H1 (cell line): Measurements from ENCODE around the gene SYNPR. TPM values are rescaled to one million over a fixed set of nuclear protein-coding genes. Genes with fewer than 3 reads are reported as not detected.
A peak's percentile ranks its signal among the peaks of the same experiment; 100 is the strongest.

Experiments used
- CTCF ChIA-PET: fragments of 300-600 bp; sonication (Branson Sonifier 250); formaldehyde crosslinking; loops from one replicate; lab custom pipeline; 2021; ENCODE audit not compliant: partially characterized antibody; lab: Charles Lee
- POLR2A ChIA-PET: fragments of 300-600 bp; sonication (Branson Sonifier 250); formaldehyde crosslinking; loops from one replicate; lab custom pipeline; 2021; ENCODE audit warnings: inconsistent platforms; ENCODE audit not compliant: partially characterized antibody; lab: Charles Lee
- DNase-seq, 2 experiments: peaks; one replicate each; pipeline versions ENCODE4 v3.0.0 to v3.0.0-alpha.2; 2010 to 2022; ENCODE audit warnings: low spot score in 2 of 2, low read depth in 1 of 2, mixed read lengths in 1 of 2
- FAIRE-seq: peaks from 2 replicates; lab custom pipeline; 2011; peaks lifted over from hg19 to GRCh38; lab: Jason Lieb, UNC
- H2AFZ ChIP-seq: 2 replicates; pipeline ENCODE4 v1.8.1; 2012; ENCODE audit warnings: low read length, inconsistent platforms
- H2AK5ac ChIP-seq: 2 replicates; pipeline ENCODE4 v1.6.1; 2013; ENCODE audit warnings: low read depth, low read length
- H2BK120ac ChIP-seq: replicated peaks from 2 replicates; pipeline ENCODE3; 2013; ENCODE audit warnings: low read depth, low read length, inconsistent platforms
- H2BK12ac ChIP-seq: 2 replicates; pipeline ENCODE4 v1.6.1; 2013; ENCODE audit warnings: low read depth, low read length
- H2BK15ac ChIP-seq: 2 replicates; pipeline ENCODE4 v1.6.1; 2013; ENCODE audit warnings: low read length
- H2BK20ac ChIP-seq: 2 replicates; pipeline ENCODE4 v1.6.1; 2013; ENCODE audit warnings: low read length
- H2BK5ac ChIP-seq: 2 replicates; pipeline ENCODE4 v1.6.1; 2013; ENCODE audit warnings: low read depth, low read length
- H3K14ac ChIP-seq: 2 replicates; pipeline ENCODE4 v1.6.1; 2013; ENCODE audit warnings: inconsistent platforms; ENCODE audit not compliant: insufficient read length
- H3K18ac ChIP-seq: 2 replicates; pipeline ENCODE4 v1.6.1; 2013; ENCODE audit warnings: low read length; ENCODE audit errors: extremely low read depth
- H3K23ac ChIP-seq: 2 replicates; pipeline ENCODE4 v1.6.1; 2013; ENCODE audit warnings: inconsistent platforms; ENCODE audit not compliant: insufficient read length
- H3K23me2 ChIP-seq: 2 replicates; pipeline ENCODE4 v1.6.1; 2013; ENCODE audit warnings: low read depth, low read length
- H3K27ac ChIP-seq: 2 replicates; pipeline ENCODE4 v1.6.1; 2011; ENCODE audit warnings: low read depth, low read length, inconsistent platforms
- H3K27me3 ChIP-seq, 4 experiments: replicated peaks in 1 of 4; 1 replicate in 1 of 4; 2 replicates in 3 of 4; pipeline versions ENCODE4 v1.6.1 to v1.8.1; 2011 to 2013; ENCODE audit warnings: low read length in 3 of 4, mild to moderate bottlenecking in 3 of 4, inconsistent platforms in 2 of 4, mixed read lengths in 2 of 4, moderate library complexity in 1 of 4; ENCODE audit not compliant: control insufficient read depth in 3 of 4, insufficient read depth in 3 of 4; ENCODE audit errors: extremely low read depth in 1 of 4
- H3K36me3 ChIP-seq, 4 experiments: 2 replicates each; pipeline versions ENCODE4 v1.6.1 to v1.8.1; 2011 to 2013; ENCODE audit warnings: mild to moderate bottlenecking in 4 of 4, low read length in 3 of 4, moderate library complexity in 2 of 4, control low read depth in 1 of 4, inconsistent platforms in 1 of 4; ENCODE audit not compliant: insufficient read depth in 4 of 4, control insufficient read depth in 2 of 4
- H3K4ac ChIP-seq: replicated peaks from 2 replicates; pipeline ENCODE3; 2013; ENCODE audit warnings: low read length, low read depth, mixed read lengths, inconsistent platforms; ENCODE audit not compliant: insufficient read length
- H3K4me1 ChIP-seq, 4 experiments: replicated peaks in 1 of 4; 1 replicate in 1 of 4; 2 replicates in 3 of 4; pipeline versions ENCODE4 v1.6.1 to v1.8.1; 2011 to 2013; ENCODE audit warnings: low read length in 3 of 4, inconsistent platforms in 2 of 4, mixed read lengths in 1 of 4; ENCODE audit not compliant: insufficient read depth in 4 of 4, control insufficient read depth in 3 of 4
- H3K4me2 ChIP-seq, 2 experiments: 2 replicates each; pipeline versions ENCODE4 v1.6.1 to v1.8.1; 2011 to 2013; ENCODE audit warnings: low read depth in 2 of 2, low read length in 2 of 2, control low read depth in 1 of 2, inconsistent platforms in 1 of 2, mild to moderate bottlenecking in 1 of 2; ENCODE audit not compliant: insufficient read depth in 1 of 2
- H3K4me3 ChIP-seq, 4 experiments: fragments of 200-600, 300-600 bp in 1 of 4; sonication (generic), shearing (Covaris generic), sonication (Bioruptor Twin) in 1 of 4; 2 replicates each; pipeline versions ENCODE4 v1.5.1 to v1.8.1; 2011 to 2016; ENCODE audit warnings: low read length in 4 of 4, low read depth in 3 of 4, control low read depth in 2 of 4, inconsistent platforms in 2 of 4, mild to moderate bottlenecking in 2 of 4, mixed read lengths in 1 of 4, moderate library complexity in 1 of 4; ENCODE audit not compliant: insufficient read depth in 2 of 4; ENCODE audit errors: extremely low read depth in 1 of 4
- H3K56ac ChIP-seq: replicated peaks from 2 replicates; pipeline ENCODE3; 2013; ENCODE audit warnings: low read depth, mild to moderate bottlenecking, mixed read lengths, low read length, inconsistent platforms; ENCODE audit not compliant: insufficient read length
- H3K79me1 ChIP-seq: 2 replicates; pipeline ENCODE4 v1.6.1; 2013; ENCODE audit warnings: low read depth, low read length, control low read depth
- H3K79me2 ChIP-seq, 2 experiments: 2 replicates each; pipeline versions ENCODE4 v1.6.1 to v1.8.1; 2012 to 2013; ENCODE audit warnings: low read length in 2 of 2, mild to moderate bottlenecking in 2 of 2, inconsistent platforms in 1 of 2; ENCODE audit not compliant: insufficient read depth in 2 of 2, control insufficient read depth in 1 of 2
- H3K9ac ChIP-seq, 4 experiments: replicated peaks in 1 of 4; 1 replicate in 1 of 4; 2 replicates in 3 of 4; pipeline versions ENCODE4 v1.6.1 to v1.8.1; 2011 to 2013; ENCODE audit warnings: low read depth in 3 of 4, low read length in 3 of 4, control low read depth in 2 of 4, mild to moderate bottlenecking in 2 of 4, moderate library complexity in 2 of 4, inconsistent platforms in 1 of 4; ENCODE audit errors: extremely low read depth in 1 of 4
- H3K9me3 ChIP-seq, 2 experiments: 2 replicates each; pipeline versions ENCODE4 v1.6.1 to v1.8.1; 2012 to 2013; ENCODE audit warnings: mild to moderate bottlenecking in 2 of 2, moderate library complexity in 2 of 2, control low read depth in 1 of 2, inconsistent platforms in 1 of 2, low read depth in 1 of 2, low read length in 1 of 2, mixed read lengths in 1 of 2; ENCODE audit not compliant: insufficient read depth in 2 of 2
- H4K20me1 ChIP-seq, 2 experiments: replicated peaks in 1 of 2; 2 replicates each; pipeline versions ENCODE3 to v1.8.1; 2011 to 2013; ENCODE audit warnings: inconsistent platforms in 2 of 2, low read length in 2 of 2, mild to moderate bottlenecking in 1 of 2; ENCODE audit not compliant: insufficient read depth in 2 of 2, control insufficient read depth in 1 of 2
- H4K5ac ChIP-seq: 2 replicates; pipeline ENCODE4 v1.6.1; 2013; ENCODE audit warnings: low read length, low read depth, mixed read lengths, inconsistent platforms; ENCODE audit not compliant: insufficient read length
- H4K8ac ChIP-seq: 2 replicates; pipeline ENCODE4 v1.8.0; 2013; ENCODE audit warnings: mild to moderate bottlenecking, moderate library complexity, low read length, inconsistent platforms; ENCODE audit not compliant: insufficient read depth; ENCODE audit errors: extremely low read depth
- H4K91ac ChIP-seq: replicated peaks from 2 replicates; pipeline ENCODE3; 2013; ENCODE audit warnings: low read length, mixed read lengths, inconsistent platforms; ENCODE audit not compliant: insufficient read length
- CBX5 ChIP-seq: fragments of 300-800, 300-1000 bp; sonication (generic); IDR thresholded peaks from 2 replicates; pipeline ENCODE4 v1.7.1; 2016; ENCODE audit warnings: antibody characterized with exemption, low read length, low read depth
- CBX8 ChIP-seq: fragments of 300-800, 300-1000 bp; sonication (generic); IDR thresholded peaks from 2 replicates; pipeline ENCODE4 v1.7.1; 2016; ENCODE audit warnings: low read depth, low read length, borderline replicate concordance
- CEBPB ChIP-seq: IDR thresholded peaks from 2 replicates; pipeline ENCODE4 v1.6.1; 2012; ENCODE audit warnings: low read depth, low read length
- EGR1 ChIP-seq: IDR thresholded peaks from 2 replicates; pipeline ENCODE4 v1.6.1; 2011; ENCODE audit warnings: low read depth, low read length, borderline replicate concordance
- EP300 ChIP-seq, 2 experiments: IDR thresholded peaks; 1 replicate in 1 of 2; 2 replicates in 1 of 2; pipeline ENCODE4 v1.6.1; 2011 to 2012; ENCODE audit warnings: low read depth in 2 of 2, low read length in 2 of 2, mild to moderate bottlenecking in 2 of 2, borderline replicate concordance in 1 of 2, inconsistent platforms in 1 of 2, moderate library complexity in 1 of 2
- FOSL1 ChIP-seq: IDR thresholded peaks from 2 replicates; pipeline ENCODE4 v1.6.1; 2011; ENCODE audit warnings: mild to moderate bottlenecking, low read depth, low read length, moderate library complexity; ENCODE audit not compliant: insufficient read depth
- GTF2F1 ChIP-seq: IDR thresholded peaks from 2 replicates; pipeline ENCODE4 v1.6.1; 2012; ENCODE audit warnings: low read depth, low read length, improper control_type of control experiment, borderline replicate concordance
- KDM1A ChIP-seq: fragments of 200-600, 300-600 bp; sonication (generic); IDR thresholded peaks from 2 replicates; pipeline ENCODE4 v1.7.1; 2016; ENCODE audit warnings: mild to moderate bottlenecking, low read length, borderline replicate concordance
- MAFK ChIP-seq: IDR thresholded peaks from 2 replicates; pipeline ENCODE4 v1.6.1; 2012; ENCODE audit warnings: low read depth, mild to moderate bottlenecking, improper control_type of control experiment, low read length
- RNF2 ChIP-seq: fragments of 200-900, 300-1000 bp; sonication (generic); IDR thresholded peaks from 2 replicates; pipeline ENCODE4 v1.7.1; 2016; ENCODE audit warnings: borderline replicate concordance, low read depth, mild to moderate bottlenecking, antibody characterized with exemption, low read length; ENCODE audit not compliant: poor library complexity, severe bottlenecking; ENCODE audit errors: missing control alignments
- RXRA ChIP-seq: IDR thresholded peaks from 2 replicates; pipeline ENCODE4 v1.6.1; 2011; ENCODE audit warnings: low read depth, mild to moderate bottlenecking, low read length, moderate library complexity; ENCODE audit not compliant: insufficient read depth
- SIX5 ChIP-seq: IDR thresholded peaks from 2 replicates; pipeline ENCODE4 v1.6.1; 2011; ENCODE audit warnings: mild to moderate bottlenecking, low read depth, low read length
- SP2 ChIP-seq: IDR thresholded peaks from 2 replicates; pipeline ENCODE4 v1.6.1; 2012; ENCODE audit warnings: mild to moderate bottlenecking, low read length, inconsistent platforms
- SUZ12 ChIP-seq: fragments of 200-600 bp; sonication (generic); IDR thresholded peaks from 2 replicates; pipeline ENCODE4 v1.6.1; 2012; ENCODE audit warnings: mild to moderate bottlenecking, inconsistent platforms, low read length, moderate library complexity, mixed read lengths
- TCF12 ChIP-seq: IDR thresholded peaks from 2 replicates; pipeline ENCODE4 v1.6.1; 2011; ENCODE audit warnings: low read depth, mild to moderate bottlenecking, low read length
- TEAD4 ChIP-seq: IDR thresholded peaks from 2 replicates; pipeline ENCODE4 v1.6.1; 2012; ENCODE audit warnings: low read depth, low read length, inconsistent platforms, mixed read lengths
- polyA plus RNA-seq, 7 experiments: library from polyadenylated mRNA; depleted of rRNA in 3 of 7; stranded (reverse) in 5 of 7; unstranded in 2 of 7; fragments of >200 nt in 5 of 7; fragments of 200-250 nt in 2 of 7; gene quantifications; 1 replicate in 5 of 7; 2 replicates in 1 of 7; 4 replicates in 1 of 7; pipeline versions ENCODE4 v1.2.1 to v1.2.3, GENCODE V29; 2011 to 2013; ENCODE audit warnings: missing spikeins in 2 of 7, mixed read lengths in 2 of 7
- total RNA-seq: library from RNA; stranded (reverse); fragmentation: NEBNext Ultra II Directional; extraction: Animal tissue kit (Norgen Biotek cat#: 25700); gene quantifications from 2 replicates; pipeline ENCODE4 v1.2.1, GENCODE V29; 2021

Gene SYNPR
- total and polyA plus RNA-seq, 2 of the 8 experiments (the other 6 are each of a cell fraction or from before 2014, with no cell fraction given), result 0.39 to 0.99 TPM

GRCh38 chr3:63458405-63458804 is 180.3 kb downstream of the SYNPR start:
- Histone ChIP-seq H2AFZ (no peak overlapping the region), H3K36me3 (no peaks in the 10 kb centered on the region), H2BK20ac (peak overlapping the region; percentile 66), H3K27ac (no peak overlapping the region), H3K9me3 (no peaks in the 10 kb centered on the region), H3K79me2 (no peaks in the 10 kb centered on the region), H2BK5ac (no peak overlapping the region), H3K27me3 (no peaks in the 10 kb centered on the region), H3K4me1 (no peaks in the 10 kb centered on the region; a peak in 1 of 7 replicates), H3K18ac (no peak overlapping the region), H3K14ac (no peak overlapping the region), H2BK12ac (no peak overlapping the region), H3K4ac (no peak overlapping the region), H2AK5ac (no peak overlapping the region), H3K9ac (no peak overlapping the region), H2BK15ac (no peak overlapping the region), H4K91ac (no peak overlapping the region), H3K23me2 (no peaks in the 10 kb centered on the region; the same call in 1 of the 2 replicates), H2BK120ac (no peak overlapping the region), H3K56ac (no peak overlapping the region), H3K4me2 (no peak overlapping the region), H4K20me1 (no peaks in the 10 kb centered on the region), H4K8ac (no peak overlapping the region), H4K5ac (no peak overlapping the region), H3K79me1 (no peaks in the 10 kb centered on the region), H3K4me3 (no peak overlapping the region), H3K23ac (no peak overlapping the region)
- ChIA-PET CTCF (no interaction called here), POLR2A (interaction anchor here (0.6 kb wide), 1 partner anchor 13 kb away, joined by 3 read pairs; no protein-coding TSS in a partner anchor)
- DNase-seq, result no peak
- no peak for FAIRE-seq
- TF ChIP-seq CBX5 (no peak), MAFK (no peak), RNF2 (no peak), RXRA (no peak), KDM1A (no peak), TEAD4 (no peak), EP300 (IDR thresholded peaks at IDR 0.05; ENCODE audit: borderline replicate concordance in 1 of 2, low read depth in 2 of 2, low read length in 2 of 2) (no peak), GTF2F1 (no peak), FOSL1 (no peak), CEBPB (no peak), EGR1 (no peak), CBX8 (no peak), SP2 (no peak), SUZ12 (no peak), TCF12 (no peak), SIX5 (no peak)
